ENCODE results near the gene TK1. TPM values are rescaled to one million over a fixed set of nuclear protein-coding genes. Genes with fewer than 3 reads are reported as not detected.

TK1 gene
- total and polyA plus RNA-seq, 2 donors (not counting 1 experiment from before 2014, with no cell fraction given) = 2.2 to 3.8 TPM

GRCh38 chr17:78170692-78171590 is 15.9 kb downstream of the TK1 start:
- peaks cover 68 to 78% of the 10 kb centered on the region in 2 donors for H3K4me1 ChIP-seq (ENCODE audit: control insufficient read depth in 2 of 2, insufficient read depth in 2 of 2, low read length in 2 of 2)
- no peaks in the 10 kb centered on the region for H3K27me3 ChIP-seq (replicated peaks in 1 of 4; ENCODE audit: control extremely low read depth in 1 of 4, control insufficient read depth in 3 of 4, insufficient read depth in 4 of 4, low read length in 3 of 4)
- no peak for DNase-seq
- intact Hi-C loops (cut with micrococcal nuclease) = no loop called here
- H2AFZ ChIP-seq (ENCODE audit: insufficient read depth, low read depth, low read length, poor library complexity, severe bottlenecking) = no peak overlapping the region
- H3K4me2 ChIP-seq (replicated peaks; ENCODE audit: low read depth, low read length, poor library complexity, severe bottlenecking) = peak overlapping the region; percentile 73
- peaks cover 54% of the 10 kb centered on the region for H3K79me2 ChIP-seq (ENCODE audit: control insufficient read depth, insufficient read depth, low read length)
- H3K4me1 Mint-ChIP-seq = peaks cover 71% of the 10 kb centered on the region
- H3K27me3 Mint-ChIP-seq = no peaks in the 10 kb centered on the region
- WGBS (ENCODE audit: insufficient coverage) = 87% methylated on average over 25 of the region's 31 CpGs
- peak overlapping the region; percentile 83 for H3K4me3 Mint-ChIP-seq
- POLR2A ChIA-PET = interaction anchor here (0.5 to 19.6 kb wide), 6 partner anchors 13 to 36 kb away, joined by 3 to 432 read pairs (median 8); partner anchors contain the start of genes TK1, TMC6 and TMC8
- CTCF ChIA-PET = interaction anchor here (3.2 to 19.2 kb wide), 4 partner anchors 13 to 59 kb away, joined by 11 to 357 read pairs (median 156); partner anchors contain the start of genes TMC6 and TMC8
- H3K9me3 Mint-ChIP-seq (ENCODE audit: insufficient read depth) = no peaks in the 10 kb centered on the region
- no peak for ATAC-seq (ENCODE audit: low read depth)
- H3K27ac ChIP-seq (ENCODE audit: low read length in 2 of 2) = peak overlapping the region in 1 of 2 donors; percentile 95
- no peak overlapping the region for H3K4me3 ChIP-seq (ENCODE audit: control extremely low read depth in 1 of 5, extremely low read depth in 1 of 5, insufficient read depth in 1 of 5, low read depth in 2 of 5, low read length in 4 of 5)
- peak overlapping the region; percentile 89 for H3K27ac Mint-ChIP-seq
- peaks cover 0 to 45% of the 10 kb centered on the region in 2 experiments for H3K36me3 ChIP-seq (replicated peaks in 1 of 2; ENCODE audit: control extremely low read depth in 1 of 2, control insufficient read depth in 1 of 2, extremely low read depth in 1 of 2, insufficient read depth in 2 of 2, low read length in 1 of 2)
- peaks cover 25% of the 10 kb centered on the region for H4K20me1 ChIP-seq (ENCODE audit: control insufficient read depth, insufficient read depth, low read length, poor library complexity, severe bottlenecking)
- no peaks in the 10 kb centered on the region for H3K9me3 ChIP-seq (ENCODE audit: control extremely low read depth in 1 of 3, control insufficient read depth in 2 of 3, insufficient read depth in 1 of 3, low read length in 2 of 3)
- no peak for TF ChIP-seq EZH2 (IDR thresholded peaks at IDR 0.05; ENCODE audit: borderline replicate concordance, insufficient read depth, low read depth, low read length, poor library complexity, severe bottlenecking)
- no peak for TF ChIP-seq CTCF (IDR thresholded peaks at IDR 0.05)
- H3K9ac ChIP-seq (ENCODE audit: low read length) = no peak overlapping the region
